ENCODE measurements around the gene MGAT4C. TPM values are rescaled to one million over a fixed set of nuclear protein-coding genes. Genes with fewer than 3 reads are reported as not detected.
A peak's percentile ranks its signal among the peaks of the same experiment; 100 is the strongest.

The MGAT4C gene
- total and polyA plus RNA-seq, 2 of the 8 experiments (the other 6 are each of a cell fraction or from before 2014, with no cell fraction given), result 1.6 to 2.5 TPM

- H4K8ac ChIP-seq (ENCODE audit: extremely low read depth, insufficient read depth, low read length), result no peak overlapping the region
- H2BK20ac ChIP-seq (ENCODE audit: low read length), result no peak overlapping the region
- no peaks in the 10 kb centered on the region for H3K27me3 ChIP-seq (replicated peaks in 1 of 4; ENCODE audit: control insufficient read depth in 3 of 4, extremely low read depth in 1 of 4, insufficient read depth in 3 of 4, low read length in 3 of 4)
- TF ChIP-seq ATF3 (IDR thresholded peaks at IDR 0.05; ENCODE audit: insufficient read depth, low read depth, low read length) (no peak), TAF7 (optimal IDR thresholded peaks at IDR 0.05; ENCODE audit: borderline replicate concordance, low read depth, low read length) (peak; percentile 47)
- H3K79me1 ChIP-seq (ENCODE audit: low read depth, low read length), result no peaks in the 10 kb centered on the region
- no peaks in the 10 kb centered on the region for H3K23me2 ChIP-seq (ENCODE audit: low read depth, low read length)
- H3K4me3 ChIP-seq (ENCODE audit: extremely low read depth in 1 of 4, insufficient read depth in 2 of 4, low read depth in 3 of 4, low read length in 4 of 4), result no peak overlapping the region
- no peak overlapping the region for H4K5ac ChIP-seq (ENCODE audit: insufficient read length, low read depth, low read length)
- H2BK15ac ChIP-seq (ENCODE audit: low read length), result no peak overlapping the region
- no peak overlapping the region for H3K4me2 ChIP-seq (ENCODE audit: insufficient read depth in 1 of 2, low read depth in 2 of 2, low read length in 2 of 2)
- no peak overlapping the region for H3K27ac ChIP-seq (ENCODE audit: low read depth, low read length)
- CTCF ChIA-PET (ENCODE audit: partially characterized antibody), result interaction anchor here (0.7 to 1.0 kb wide), 3 partner anchors 11 to 1204 kb away, joined by 3 to 4 read pairs (median 3); no protein-coding TSS in a partner anchor
- no peak overlapping the region for H2AFZ ChIP-seq (ENCODE audit: low read length)
- no peak overlapping the region for H4K91ac ChIP-seq (replicated peaks; ENCODE audit: insufficient read length, low read length)
- H2BK12ac ChIP-seq (ENCODE audit: low read depth, low read length), result no peak overlapping the region
- no peak for FAIRE-seq
- H3K4me1 ChIP-seq (replicated peaks in 1 of 4; ENCODE audit: control insufficient read depth in 3 of 4, insufficient read depth in 4 of 4, low read length in 3 of 4), result no peaks in the 10 kb centered on the region
- no peak for DNase-seq (ENCODE audit: low read depth in 1 of 2, low spot score in 2 of 2)
- no peak overlapping the region for H3K14ac ChIP-seq (ENCODE audit: insufficient read length)
- H3K23ac ChIP-seq (ENCODE audit: insufficient read length), result no peak overlapping the region
- no peaks in the 10 kb centered on the region for H3K9me3 ChIP-seq (ENCODE audit: insufficient read depth in 2 of 2, low read depth in 1 of 2, low read length in 1 of 2)
- H2AK5ac ChIP-seq (ENCODE audit: low read depth, low read length), result no peak overlapping the region
- H3K18ac ChIP-seq (ENCODE audit: extremely low read depth, low read length), result no peak overlapping the region
- H2BK120ac ChIP-seq (replicated peaks; ENCODE audit: low read depth, low read length), result no peak overlapping the region
- POLR2A ChIA-PET (ENCODE audit: partially characterized antibody), result interaction anchor here (0.6 kb wide), 1 partner anchor 190 kb away, joined by 3 read pairs; no protein-coding TSS in a partner anchor
- H3K79me2 ChIP-seq (ENCODE audit: control insufficient read depth in 1 of 2, insufficient read depth in 2 of 2, low read length in 2 of 2), result no peaks in the 10 kb centered on the region
- no peak overlapping the region for H2BK5ac ChIP-seq (ENCODE audit: low read depth, low read length)
- no peaks in the 10 kb centered on the region for H3K36me3 ChIP-seq (ENCODE audit: control insufficient read depth in 2 of 4, insufficient read depth in 4 of 4, low read length in 3 of 4)
- no peak overlapping the region for H3K56ac ChIP-seq (replicated peaks; ENCODE audit: insufficient read length, low read depth, low read length)
- WGBS, 2 experiments (ENCODE audit: extremely low coverage in 1 of 2, insufficient coverage in 1 of 2, insufficient read length in 1 of 2, insufficient replicate concordance in 2 of 2, low coverage in 1 of 2, low lambda C conversion rate in 2 of 2, missing lambda C conversion rate in 1 of 2), result 80% methylated on average over 2 of the region's 2 CpGs; no CpG with 5 or more reads in 1 of the 2 experiments
- no peaks in the 10 kb centered on the region for H4K20me1 ChIP-seq (replicated peaks in 1 of 2; ENCODE audit: control insufficient read depth in 1 of 2, insufficient read depth in 2 of 2, low read length in 2 of 2)
- no peak overlapping the region for H3K4ac ChIP-seq (replicated peaks; ENCODE audit: insufficient read length, low read depth, low read length)
- no peak overlapping the region for H3K9ac ChIP-seq (replicated peaks in 1 of 4; ENCODE audit: extremely low read depth in 1 of 4, low read depth in 3 of 4, low read length in 3 of 4)
Measured at GRCh38 chr12:86137936-86138335, 118.3 kb downstream of the MGAT4C start.

Measured in H1 (cell line).